Measurements from ENCODE around the gene PTBP1. TPM values are rescaled to one million over a fixed set of nuclear protein-coding genes. Genes with fewer than 3 reads are reported as not detected.

Gene PTBP1
- total and polyA plus RNA-seq, 2 of the 13 experiments (the other 11 are each of a cell fraction or from before 2014, with no cell fraction given), result 195 to 288 TPM

GRCh38 chr19:799076-799881 is 2.0 kb downstream of the PTBP1 start (continued):
- TF ChIP-seq GPN1 (CRISPR knock-in tag; IDR thresholded peaks at IDR 0.05; ENCODE audit: borderline replicate concordance) (no peak), JDP2 (CRISPR knock-in tag; IDR thresholded peaks at IDR 0.05; ENCODE audit: borderline replicate concordance) (no peak), RXRB (CRISPR knock-in tag; IDR thresholded peaks at IDR 0.05; ENCODE audit: borderline replicate concordance) (peak; percentile 41; the same call in 1 of the 2 replicates), ZNF841 (CRISPR knock-in tag; IDR thresholded peaks at IDR 0.05; ENCODE audit: borderline replicate concordance) (no peak), ZNF329 (CRISPR knock-in tag; IDR thresholded peaks at IDR 0.05; ENCODE audit: low read depth) (no peak), ZNF678 (CRISPR knock-in tag; IDR thresholded peaks at IDR 0.05) (no peak), HDAC2 (CRISPR knock-in tag; IDR thresholded peaks at IDR 0.05) (0 out of 2 replicates have a peak, but pooled peaks have one; percentile 47), ZBTB38 (CRISPR knock-in tag; IDR thresholded peaks at IDR 0.05) (no peak), TBX2 (CRISPR knock-in tag; IDR thresholded peaks at IDR 0.05; ENCODE audit: borderline replicate concordance) (no peak), ZNF160 (CRISPR knock-in tag; IDR thresholded peaks at IDR 0.05) (no peak), KAT2B (IDR thresholded peaks at IDR 0.05; ENCODE audit: borderline replicate concordance, low read depth, low read length) (no peak), ZSCAN21 (CRISPR knock-in tag; IDR thresholded peaks at IDR 0.05; ENCODE audit: borderline replicate concordance) (0 out of 2 replicates have a peak, but pooled peaks have one; percentile 30), ZNF224 (CRISPR knock-in tag; IDR thresholded peaks at IDR 0.05) (no peak), SMYD3 (CRISPR knock-in tag; IDR thresholded peaks at IDR 0.05) (no peak), ZBTB37 (CRISPR knock-in tag; IDR thresholded peaks at IDR 0.05) (no peak), CEBPZ (IDR thresholded peaks at IDR 0.05; ENCODE audit: low read length) (no peak), E2F5 (CRISPR knock-in tag; conservative IDR thresholded peaks at IDR 0.05) (no peak)
- TF ChIP-seq, protein P1, sequence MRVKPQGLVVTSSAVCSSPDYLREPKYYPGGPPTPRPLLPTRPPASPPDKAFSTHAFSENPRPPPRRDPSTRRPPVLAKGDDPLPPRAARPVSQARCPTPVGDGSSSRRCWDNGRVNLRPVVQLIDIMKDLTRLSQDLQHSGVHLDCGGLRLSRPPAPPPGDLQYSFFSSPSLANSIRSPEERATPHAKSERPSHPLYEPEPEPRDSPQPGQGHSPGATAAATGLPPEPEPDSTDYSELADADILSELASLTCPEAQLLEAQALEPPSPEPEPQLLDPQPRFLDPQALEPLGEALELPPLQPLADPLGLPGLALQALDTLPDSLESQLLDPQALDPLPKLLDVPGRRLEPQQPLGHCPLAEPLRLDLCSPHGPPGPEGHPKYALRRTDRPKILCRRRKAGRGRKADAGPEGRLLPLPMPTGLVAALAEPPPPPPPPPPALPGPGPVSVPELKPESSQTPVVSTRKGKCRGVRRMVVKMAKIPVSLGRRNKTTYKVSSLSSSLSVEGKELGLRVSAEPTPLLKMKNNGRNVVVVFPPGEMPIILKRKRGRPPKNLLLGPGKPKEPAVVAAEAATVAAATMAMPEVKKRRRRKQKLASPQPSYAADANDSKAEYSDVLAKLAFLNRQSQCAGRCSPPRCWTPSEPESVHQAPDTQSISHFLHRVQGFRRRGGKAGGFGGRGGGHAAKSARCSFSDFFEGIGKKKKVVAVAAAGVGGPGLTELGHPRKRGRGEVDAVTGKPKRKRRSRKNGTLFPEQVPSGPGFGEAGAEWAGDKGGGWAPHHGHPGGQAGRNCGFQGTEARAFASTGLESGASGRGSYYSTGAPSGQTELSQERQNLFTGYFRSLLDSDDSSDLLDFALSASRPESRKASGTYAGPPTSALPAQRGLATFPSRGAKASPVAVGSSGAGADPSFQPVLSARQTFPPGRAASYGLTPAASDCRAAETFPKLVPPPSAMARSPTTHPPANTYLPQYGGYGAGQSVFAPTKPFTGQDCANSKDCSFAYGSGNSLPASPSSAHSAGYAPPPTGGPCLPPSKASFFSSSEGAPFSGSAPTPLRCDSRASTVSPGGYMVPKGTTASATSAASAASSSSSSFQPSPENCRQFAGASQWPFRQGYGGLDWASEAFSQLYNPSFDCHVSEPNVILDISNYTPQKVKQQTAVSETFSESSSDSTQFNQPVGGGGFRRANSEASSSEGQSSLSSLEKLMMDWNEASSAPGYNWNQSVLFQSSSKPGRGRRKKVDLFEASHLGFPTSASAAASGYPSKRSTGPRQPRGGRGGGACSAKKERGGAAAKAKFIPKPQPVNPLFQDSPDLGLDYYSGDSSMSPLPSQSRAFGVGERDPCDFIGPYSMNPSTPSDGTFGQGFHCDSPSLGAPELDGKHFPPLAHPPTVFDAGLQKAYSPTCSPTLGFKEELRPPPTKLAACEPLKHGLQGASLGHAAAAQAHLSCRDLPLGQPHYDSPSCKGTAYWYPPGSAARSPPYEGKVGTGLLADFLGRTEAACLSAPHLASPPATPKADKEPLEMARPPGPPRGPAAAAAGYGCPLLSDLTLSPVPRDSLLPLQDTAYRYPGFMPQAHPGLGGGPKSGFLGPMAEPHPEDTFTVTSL (CRISPR knock-in tag; IDR thresholded peaks at IDR 0.05; ENCODE audit: borderline replicate concordance), result no peak
